ENCODE measurements around the gene SLC28A1.
"Not testable (repeated sequence)": the region's sequence is repeated elsewhere in the genome, so short reads cannot be mapped to it uniquely, and the experiment has no call there.

SLC28A1 gene

DNA sequence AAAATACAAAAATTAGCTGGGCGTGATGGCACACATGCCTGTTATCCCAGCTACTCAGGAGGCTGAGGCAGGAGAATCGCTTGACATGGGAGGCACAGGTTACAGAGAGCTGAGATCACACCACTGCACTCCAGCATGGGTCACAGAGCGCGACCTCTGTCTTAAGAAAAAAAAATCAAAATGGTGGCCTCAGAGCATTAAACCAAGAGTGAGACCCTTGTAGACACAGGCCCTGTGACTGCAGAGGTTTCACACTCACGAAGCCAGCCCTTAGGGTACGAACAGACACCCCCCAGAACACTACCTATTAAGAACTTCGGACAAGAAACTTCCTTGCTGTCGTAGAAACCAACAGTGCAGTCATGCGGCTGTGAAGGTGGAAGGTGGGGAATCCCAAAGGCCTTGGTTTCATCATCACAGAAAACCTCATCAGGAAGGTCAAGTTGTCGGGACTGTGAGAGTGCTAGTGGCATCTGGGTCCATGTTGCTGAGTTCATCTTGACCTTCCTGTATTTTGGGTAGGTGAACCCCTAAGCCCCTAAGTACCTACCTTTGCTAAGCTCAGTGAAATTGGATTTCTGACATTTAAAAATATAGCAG, 92.4 kb downstream of the SLC28A1 start:
- DNase-seq: no peak

DNA sequence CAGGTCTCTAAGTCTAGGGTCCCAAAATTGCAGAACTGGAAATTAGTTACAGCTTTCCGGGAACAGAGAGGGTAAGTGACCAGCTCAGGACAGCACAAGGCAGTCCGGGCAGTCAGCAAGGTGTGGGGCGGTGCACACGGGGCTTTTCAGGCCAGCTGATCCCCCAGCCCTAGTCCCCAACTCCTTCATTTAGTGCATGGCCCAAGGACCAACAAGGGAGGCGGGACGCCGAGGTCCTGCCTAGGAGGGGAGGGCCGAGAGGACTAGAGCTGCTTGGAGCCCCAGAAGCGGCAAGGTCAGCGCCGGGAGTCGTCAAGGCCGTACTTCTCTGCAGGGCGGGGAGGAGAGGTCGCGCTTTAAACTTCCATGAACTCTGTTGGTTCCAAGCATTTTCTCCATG, 95.2 kb downstream of the SLC28A1 start:
- no peak for DNase-seq

DNA sequence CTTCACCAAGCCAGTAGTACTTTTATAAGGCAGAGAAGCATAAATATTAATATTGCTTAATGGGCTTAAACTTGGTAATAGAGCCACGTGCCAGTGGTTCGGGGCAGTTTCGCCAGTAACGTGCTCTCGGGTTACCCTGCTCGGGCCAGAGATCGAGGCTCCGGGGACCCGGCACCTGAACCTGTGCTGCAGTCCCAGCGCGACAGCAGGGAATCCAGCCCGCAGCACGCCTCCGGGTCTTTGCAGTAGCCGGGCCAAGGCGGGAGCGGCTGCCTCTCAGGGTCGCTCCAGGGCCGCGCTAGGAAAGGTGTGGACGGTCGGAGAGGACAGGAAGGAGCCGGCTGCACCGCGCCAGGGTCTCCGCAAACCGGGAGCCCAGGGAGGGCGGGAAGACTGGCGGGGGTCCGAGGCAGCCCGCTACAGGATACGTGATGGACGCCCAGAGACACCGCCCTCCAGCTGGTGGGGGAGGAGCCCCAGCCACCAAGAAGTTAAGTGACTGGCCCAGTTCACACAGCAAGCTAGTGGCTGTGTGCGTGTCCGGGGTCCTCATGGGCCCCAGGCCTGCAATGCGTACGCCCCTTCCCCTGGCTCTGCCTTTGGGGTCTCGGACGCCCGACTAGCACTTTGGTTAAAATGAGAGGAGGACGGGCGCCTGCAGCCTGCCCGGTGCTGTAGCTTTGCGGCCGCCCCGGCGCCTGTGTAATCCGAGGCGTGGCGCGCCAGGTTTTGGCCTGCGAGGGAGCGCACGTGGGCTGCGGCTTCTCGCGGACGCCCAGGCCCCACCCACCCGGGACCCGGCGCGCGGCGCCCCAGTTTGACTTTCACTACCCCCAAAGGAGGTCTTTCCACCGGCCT, 96.0 kb downstream of the SLC28A1 start:
- DNase-seq: peak; percentile 91

DNA sequence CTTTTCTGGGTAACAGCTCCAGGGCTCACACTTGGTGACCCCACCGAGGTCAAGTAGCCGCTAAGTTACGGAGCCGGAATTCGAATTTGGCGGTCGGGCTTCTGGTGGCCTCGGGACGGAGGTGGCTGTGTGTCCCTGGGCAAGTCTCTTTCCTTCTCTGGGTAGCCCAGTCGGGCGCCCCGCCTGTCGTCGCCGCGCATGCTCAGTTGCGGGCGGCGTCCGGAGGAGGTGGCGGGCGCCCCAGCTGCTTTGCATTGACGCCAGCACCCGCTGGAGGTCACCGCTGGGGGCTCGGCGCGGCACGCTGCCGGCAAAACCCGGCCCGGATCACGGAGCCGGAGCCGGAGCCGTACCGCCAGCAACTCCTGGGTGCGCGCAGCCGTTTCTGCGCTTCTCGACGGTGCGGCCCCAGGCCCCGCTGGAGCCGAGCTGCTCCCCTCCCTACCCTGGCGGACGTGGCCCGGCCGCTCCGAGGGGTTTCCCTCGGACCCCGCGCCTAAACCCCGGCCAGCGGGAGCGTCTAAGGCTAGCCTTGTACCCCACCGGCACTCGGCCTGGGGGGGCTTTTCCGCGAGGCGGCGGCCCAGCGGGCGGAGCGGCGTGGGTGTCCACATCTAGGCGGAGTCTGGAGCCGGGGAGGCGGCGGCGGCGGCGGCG, 96.7 kb downstream of the SLC28A1 start:
- DNase-seq: peak; percentile 98

DNA sequence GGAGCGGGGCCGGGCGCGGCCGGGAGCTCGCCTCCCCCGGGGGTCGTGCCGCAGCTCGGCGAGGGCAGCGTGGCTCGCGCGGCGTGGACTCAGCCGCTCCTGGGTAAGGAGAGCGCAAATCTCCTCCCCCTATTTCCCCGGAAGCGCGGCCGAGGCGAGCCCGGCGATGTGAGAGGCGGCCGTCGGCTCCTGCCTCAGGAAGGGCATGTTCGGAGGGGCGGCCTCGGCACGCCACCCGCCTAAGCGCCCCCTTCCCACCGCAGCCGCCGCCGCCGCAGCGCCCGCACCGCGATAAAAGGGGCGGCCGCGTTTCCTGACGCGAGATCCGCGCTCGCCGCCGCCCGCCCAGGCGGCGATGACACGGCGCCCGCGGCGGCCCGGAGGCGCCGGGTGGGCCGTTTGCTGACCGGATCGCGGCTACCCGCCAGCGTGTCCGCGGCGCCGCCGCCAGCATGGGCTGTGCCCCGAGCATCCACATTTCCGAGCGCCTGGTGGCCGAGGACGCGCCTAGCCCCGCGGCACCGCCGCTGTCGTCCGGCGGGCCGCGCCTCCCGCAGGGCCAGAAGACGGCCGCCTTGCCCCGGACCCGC, 97.3 kb downstream of the SLC28A1 start, which contains the start of gene PDE8A:
Gene PDE8A, plus strand, starts transcription at position 146 of the 590 bp plus-strand sequence. Its CDS starts 307 bp downstream, at position 453.
- peak; percentile 70 for DNase-seq

DNA sequence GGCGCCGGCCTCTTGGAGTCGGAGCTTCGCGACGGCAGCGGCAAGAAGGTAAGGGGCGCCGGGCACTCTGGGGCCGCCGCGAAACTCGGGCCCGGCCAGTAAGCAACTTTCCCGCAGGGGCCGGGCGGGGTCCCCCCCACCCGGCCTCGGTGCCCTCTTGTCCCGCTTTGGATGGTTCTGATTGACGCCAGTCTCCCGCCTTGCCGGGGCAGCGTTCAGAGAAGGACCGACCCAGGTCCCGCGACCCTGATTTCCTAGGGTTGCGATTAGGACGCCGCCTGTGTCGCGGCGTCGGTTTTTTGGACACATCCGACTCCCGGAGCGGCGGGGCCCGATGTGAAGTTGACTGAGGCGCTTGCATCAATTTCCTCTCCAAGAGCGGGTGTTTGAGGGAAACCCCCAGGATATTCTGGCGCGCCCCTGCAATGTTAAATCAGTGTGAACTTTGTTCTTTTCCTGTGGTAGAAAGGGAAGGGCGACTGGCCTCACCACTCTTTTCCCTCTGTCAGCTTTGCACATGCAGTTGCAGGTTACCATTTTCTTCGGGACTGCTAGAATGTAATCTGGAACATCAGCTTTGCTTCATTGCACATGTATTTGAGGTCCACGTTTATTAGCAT, 97.9 kb downstream of the SLC28A1 start:
- DNase-seq: peak; percentile 67

DNA sequence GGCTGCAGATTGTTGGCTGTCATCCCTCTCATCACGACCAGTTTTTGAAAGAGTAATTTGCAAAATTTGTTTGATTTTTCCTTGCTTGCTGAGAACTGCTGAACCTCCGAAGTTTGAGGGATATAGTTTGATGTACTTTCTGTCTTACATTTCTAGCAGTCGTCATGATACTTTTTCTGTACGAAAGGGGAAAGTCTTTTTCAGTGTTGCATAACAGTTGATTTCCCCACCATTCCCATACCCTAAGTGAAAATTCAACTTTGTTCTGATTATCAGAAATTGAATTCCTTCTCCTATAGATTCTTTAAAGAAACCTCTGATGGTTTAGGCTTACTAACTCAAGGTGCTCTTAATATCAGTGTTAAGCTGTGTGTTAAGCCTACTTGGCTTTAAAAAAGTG, 98.8 kb downstream of the SLC28A1 start:
- DNase-seq: no peak

DNA sequence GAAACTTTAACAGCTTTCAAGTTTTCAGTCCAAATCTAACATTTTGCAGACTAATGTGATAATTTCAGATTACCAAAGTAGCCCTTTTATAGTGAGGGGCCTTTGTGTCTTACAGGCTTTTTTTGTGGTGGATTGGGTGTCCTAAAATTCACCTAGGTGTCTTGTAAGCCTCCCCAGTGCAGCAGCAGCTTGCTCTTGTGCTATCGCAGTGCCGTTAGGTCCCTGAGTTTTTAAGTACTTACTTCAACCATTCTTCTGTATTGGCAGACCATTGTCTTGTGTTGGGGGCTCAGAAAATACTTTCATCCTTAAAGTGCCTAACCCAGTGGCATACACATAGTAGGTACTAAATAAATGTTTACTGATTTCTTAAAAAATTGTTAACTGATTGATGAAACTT, 99.2 kb downstream of the SLC28A1 start:
- no peak for DNase-seq

DNA sequence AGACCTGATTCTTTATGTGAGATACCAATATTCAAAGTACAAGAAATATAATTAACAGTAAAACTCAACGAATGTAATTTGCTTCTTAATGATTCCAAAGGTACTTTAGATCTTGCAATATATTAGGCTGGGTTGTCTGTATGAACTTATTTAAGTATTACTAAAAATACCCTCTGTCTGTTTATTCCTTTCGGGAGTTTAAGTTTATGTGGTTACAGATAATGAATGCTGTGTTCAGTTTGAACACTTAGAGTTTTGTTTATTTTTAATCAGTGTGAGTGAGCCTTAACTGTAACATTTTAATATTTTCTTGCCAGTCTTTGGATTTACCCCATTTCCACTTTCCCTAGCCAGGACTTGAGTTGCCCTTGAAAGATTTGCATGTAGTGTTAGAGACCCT, 100.7 kb downstream of the SLC28A1 start:
- no peak for DNase-seq

DNA sequence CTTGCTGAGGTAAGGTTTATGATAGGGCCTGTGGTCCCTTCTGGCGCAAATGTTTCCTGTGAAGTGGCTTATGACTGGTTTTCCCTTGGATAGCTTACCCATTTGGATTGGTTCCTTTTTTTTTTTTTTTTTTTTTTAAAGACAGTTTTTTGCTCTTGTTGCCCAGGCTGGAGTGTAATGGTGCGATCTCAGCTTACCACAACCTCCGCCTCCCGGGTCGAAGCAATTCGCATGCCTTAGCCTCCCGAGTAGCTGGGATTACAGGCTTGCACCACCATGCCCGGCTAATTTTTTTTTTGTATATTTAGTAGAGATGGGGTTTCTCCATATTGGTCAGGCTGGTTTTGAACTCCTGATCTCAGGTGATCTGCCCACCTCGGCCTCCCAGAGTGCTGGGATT, 102.9 kb downstream of the SLC28A1 start:
- not testable (repeated sequence) for DNase-seq

DNA sequence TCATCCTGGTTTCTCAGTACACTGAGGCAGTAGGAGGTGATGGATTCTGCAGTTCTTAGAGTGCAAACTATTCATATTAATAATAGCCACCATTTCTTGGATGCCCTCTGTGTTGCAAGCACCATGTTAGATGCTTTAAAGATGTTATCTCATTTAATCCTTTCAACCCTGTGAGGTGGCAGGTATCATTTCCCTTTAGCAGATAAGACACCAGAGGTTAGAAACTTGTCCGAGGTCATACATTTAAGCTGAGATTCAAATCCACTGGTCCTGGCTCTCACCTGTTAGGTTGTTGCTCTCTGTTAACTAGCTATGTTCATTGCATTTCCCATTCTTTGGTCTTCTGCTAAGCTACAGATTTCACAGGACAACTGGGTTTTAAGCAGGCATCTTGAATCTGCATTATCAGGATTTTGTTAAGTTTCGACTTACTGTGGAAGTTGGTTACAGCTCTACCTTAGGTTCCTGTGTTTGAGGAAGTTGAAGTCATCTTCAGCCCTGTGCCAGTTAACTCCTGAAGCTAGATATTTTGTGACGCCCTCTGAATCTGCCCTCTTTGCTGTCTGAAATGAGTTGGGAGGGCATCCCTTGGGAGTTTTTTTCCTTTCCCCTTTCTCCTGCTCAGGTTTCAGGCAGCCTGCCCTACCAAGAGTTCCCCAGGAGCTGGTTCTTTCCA, 103.6 kb downstream of the SLC28A1 start:
- DNase-seq: peak; percentile 27

DNA sequence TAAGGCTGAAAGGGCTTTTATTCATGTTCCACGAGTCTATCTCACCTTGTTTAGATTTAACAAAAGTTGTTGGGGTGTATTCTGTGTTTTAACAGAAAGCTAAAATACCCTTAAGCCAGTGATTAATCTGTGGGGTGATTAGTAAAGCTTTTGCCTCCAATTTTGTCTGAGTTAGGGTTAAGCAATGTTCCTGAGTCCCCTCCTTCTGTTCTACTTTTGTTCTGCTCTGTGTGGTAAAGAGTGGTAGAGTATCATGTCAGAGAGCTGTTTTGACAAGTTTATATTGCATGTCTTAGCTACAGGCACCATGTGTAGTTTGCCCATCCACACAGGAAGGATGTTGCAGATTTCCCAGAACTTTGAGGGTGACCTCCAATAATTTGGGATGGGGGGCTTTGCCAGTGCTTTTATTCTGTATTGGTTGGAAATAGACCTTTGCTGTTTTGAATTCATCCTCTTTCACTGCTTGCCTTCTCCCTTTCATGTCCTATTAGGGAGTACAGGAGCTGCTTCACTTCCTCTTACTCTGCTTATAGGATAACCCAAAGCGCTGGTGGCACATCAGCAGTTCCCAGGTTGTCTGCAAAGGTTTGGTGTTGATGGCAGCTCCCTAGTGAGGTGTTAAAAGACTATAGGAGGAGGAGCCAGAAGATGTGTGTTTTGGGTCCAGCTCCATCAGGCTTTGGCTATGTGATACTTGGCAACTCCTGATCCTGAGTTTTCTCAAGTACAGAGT, 104.6 kb downstream of the SLC28A1 start:
- no peak for DNase-seq

DNA sequence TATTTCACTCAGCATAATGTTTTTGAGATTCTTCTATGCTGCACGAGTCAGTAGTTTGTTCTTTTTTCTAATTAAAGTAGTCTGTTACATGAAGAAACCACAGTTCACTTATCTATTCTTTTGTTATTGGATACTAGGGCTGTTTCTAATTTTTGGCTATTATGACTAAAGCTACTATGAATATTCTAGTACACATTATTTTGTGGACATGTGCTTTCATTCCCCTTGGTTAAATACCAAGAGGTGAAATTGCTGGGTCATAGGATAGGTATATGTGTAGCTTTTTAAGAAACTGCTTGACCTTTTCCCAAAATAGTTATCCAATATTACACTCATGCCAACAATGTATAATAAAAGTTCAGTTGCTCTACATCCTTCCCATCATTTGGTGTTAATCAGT, 106.0 kb downstream of the SLC28A1 start:
- DNase-seq: no peak

DNA sequence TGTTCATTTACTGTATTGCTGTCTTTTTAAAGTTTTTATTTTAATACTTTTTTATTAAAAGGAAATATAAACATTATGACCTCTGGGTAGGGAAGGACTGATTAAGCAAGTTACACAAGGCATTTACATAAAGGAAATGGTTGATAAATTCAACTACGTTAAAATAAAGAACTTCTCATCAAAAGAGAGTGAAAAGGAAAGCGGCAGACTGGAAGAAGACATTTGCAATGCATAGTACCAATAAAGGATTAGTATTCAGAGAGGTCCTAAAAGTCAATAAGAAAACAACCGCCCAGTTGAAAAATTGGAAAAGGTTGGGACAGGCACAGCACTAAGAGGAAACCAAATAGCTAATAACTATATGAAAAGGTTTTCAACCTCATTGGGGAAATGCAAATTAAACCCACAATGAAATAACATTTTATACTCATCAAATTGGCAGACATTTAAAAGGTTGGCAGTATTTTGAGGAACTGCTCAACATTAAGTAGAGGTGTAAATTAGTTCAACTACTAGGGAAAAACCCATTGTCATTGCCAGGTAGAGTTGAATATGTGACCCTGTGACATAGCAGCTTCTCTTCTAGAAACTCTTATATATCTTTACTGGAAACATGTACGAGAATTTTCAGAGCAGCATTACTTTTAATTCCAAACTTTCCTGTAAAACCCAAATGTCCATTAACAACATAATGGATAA, 106.7 kb downstream of the SLC28A1 start:
- no peak for DNase-seq

DNA sequence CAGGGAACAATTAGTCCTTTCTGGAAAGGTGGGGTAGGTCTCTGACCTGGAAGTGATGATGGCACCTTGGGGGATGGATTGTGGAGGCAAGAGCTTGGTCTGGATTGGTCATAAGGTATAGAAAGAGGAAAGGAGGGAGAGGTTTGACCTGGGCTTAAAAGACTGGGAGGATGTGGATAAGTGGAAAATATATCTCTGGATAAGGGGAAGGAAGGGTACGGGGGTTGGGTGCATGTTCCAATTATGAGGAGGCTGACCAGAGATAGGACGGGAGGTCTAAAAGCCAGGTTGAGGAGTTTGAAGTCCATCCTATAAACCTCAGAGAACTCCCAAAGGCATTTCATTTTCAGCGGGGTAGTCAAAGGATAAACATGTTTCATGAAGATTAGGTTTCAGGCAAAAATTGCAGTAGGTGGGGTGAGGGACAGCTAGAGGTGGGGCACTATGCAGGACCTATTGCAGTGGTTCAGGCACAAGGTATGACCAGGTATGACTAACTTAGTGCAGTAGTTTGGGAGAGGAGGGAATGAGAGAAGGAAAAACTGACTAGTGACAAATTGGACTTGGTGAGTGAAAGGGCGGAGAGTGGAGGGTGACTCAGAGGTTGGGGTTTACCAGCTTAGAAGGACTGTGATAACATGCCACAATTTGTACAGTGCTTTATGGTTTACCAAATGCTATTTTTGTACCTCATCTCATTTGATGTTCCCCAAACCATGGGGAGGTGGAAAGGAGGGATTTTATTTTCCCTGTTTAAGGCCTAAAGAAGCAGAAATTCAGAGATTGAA, 107.9 kb downstream of the SLC28A1 start:
- DNase-seq: no peak

Data from central memory CD4-positive, alpha-beta T cell (primary cell).